ENCODE results near the gene TTBK2. TPM values are rescaled to one million over a fixed set of nuclear protein-coding genes. Genes with fewer than 3 reads are reported as not detected.
A peak's percentile ranks its signal among the peaks of the same experiment; 100 is the strongest.

The TTBK2 gene
- total RNA-seq, 2 experiments from 2014 or later = 9.9 to 11.9 TPM

DNA sequence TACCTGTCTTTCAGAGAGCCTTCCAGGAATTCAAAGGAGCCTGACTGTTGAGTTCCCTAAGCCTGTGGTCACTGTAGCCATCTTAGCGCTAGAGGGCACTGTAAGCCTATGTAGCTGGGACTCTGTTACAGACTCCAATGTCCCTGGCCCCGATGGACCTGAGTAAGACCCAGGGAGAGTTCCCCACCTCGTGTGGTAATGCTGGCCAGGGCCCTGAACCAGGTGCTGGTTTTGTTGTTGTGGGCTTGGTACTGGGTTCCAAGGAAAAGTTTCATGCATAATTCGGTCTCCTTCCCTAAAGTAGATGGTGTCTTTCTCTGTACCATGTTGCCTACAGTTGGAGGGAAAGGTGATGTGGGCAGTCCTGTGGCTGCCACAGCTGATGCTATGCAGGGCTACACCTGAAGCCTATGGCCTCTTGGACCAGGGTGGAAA, 216.1 kb downstream of the TTBK2 start:
- Mint-ChIP-seq H3K27ac (no peak overlapping the region), H3K27me3 (no peaks in the 10 kb centered on the region), H3K36me3 (ENCODE audit: low read depth) (peaks cover 5% of the 10 kb centered on the region), H3K4me3 (no peak overlapping the region), H3K9me3 (no peaks in the 10 kb centered on the region), H3K4me1 (ENCODE audit: low read depth) (peaks cover 5% of the 10 kb centered on the region)
- TF ChIP-seq, protein P1, sequence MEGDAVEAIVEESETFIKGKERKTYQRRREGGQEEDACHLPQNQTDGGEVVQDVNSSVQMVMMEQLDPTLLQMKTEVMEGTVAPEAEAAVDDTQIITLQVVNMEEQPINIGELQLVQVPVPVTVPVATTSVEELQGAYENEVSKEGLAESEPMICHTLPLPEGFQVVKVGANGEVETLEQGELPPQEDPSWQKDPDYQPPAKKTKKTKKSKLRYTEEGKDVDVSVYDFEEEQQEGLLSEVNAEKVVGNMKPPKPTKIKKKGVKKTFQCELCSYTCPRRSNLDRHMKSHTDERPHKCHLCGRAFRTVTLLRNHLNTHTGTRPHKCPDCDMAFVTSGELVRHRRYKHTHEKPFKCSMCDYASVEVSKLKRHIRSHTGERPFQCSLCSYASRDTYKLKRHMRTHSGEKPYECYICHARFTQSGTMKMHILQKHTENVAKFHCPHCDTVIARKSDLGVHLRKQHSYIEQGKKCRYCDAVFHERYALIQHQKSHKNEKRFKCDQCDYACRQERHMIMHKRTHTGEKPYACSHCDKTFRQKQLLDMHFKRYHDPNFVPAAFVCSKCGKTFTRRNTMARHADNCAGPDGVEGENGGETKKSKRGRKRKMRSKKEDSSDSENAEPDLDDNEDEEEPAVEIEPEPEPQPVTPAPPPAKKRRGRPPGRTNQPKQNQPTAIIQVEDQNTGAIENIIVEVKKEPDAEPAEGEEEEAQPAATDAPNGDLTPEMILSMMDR (IDR thresholded peaks at IDR 0.05) = peak; percentile 79
- ChIA-PET POLR2A (interaction anchor here (0.5 kb wide), 1 partner anchor 20 kb away, joined by 3 read pairs; no protein-coding TSS in a partner anchor), CTCF (interaction anchor here (1.0 to 4.8 kb wide), 3 partner anchors 10 to 222 kb away, joined by 3 to 32 read pairs (median 5); no protein-coding TSS in a partner anchor)
- intact Hi-C loops (cut with micrococcal nuclease) = loop anchor here (5.0 kb wide), 1 partner anchor 223 kb away; no protein-coding TSS in a partner anchor
- DNase-seq (peak; percentile 76), ATAC-seq (peak; percentile 94)

DNA sequence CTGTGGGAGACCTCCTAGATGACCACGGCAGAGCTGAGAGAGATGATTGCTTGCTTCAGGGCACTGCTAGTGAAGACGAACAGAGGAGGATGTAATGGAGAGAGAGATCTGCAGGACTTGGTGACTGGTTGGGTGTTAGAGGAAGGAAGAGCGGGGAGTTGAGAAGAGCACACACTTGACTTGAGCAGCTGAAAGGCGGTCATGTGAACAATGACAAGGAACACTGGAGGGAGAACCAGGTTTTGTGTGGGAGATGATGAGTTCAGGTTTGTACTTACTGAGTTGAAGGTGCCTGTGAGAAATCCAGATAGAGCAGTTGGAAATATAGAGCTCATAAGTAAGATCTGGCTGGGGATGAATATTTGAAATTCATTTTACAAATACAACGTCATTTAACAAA, 224.0 kb downstream of the TTBK2 start:
- Mint-ChIP-seq H3K4me1 (ENCODE audit: low read depth) (peaks cover 1% of the 10 kb centered on the region), H3K36me3 (ENCODE audit: low read depth) (peaks cover 7% of the 10 kb centered on the region), H3K4me3 (no peak overlapping the region), H3K27me3 (no peaks in the 10 kb centered on the region), H3K9me3 (no peaks in the 10 kb centered on the region), H3K27ac (no peak overlapping the region)
- ATAC-seq (no peak), DNase-seq (no peak)
- CTCF ChIA-PET = no interaction called here
- TF ChIP-seq, protein P1 (IDR thresholded peaks at IDR 0.05) = no peak
- intact Hi-C loops (cut with micrococcal nuclease) = no loop called here
- POLR2A ChIA-PET = interaction anchor here (0.7 kb wide), 1 partner anchor 38 kb away, joined by 3 read pairs; no protein-coding TSS in a partner anchor

DNA sequence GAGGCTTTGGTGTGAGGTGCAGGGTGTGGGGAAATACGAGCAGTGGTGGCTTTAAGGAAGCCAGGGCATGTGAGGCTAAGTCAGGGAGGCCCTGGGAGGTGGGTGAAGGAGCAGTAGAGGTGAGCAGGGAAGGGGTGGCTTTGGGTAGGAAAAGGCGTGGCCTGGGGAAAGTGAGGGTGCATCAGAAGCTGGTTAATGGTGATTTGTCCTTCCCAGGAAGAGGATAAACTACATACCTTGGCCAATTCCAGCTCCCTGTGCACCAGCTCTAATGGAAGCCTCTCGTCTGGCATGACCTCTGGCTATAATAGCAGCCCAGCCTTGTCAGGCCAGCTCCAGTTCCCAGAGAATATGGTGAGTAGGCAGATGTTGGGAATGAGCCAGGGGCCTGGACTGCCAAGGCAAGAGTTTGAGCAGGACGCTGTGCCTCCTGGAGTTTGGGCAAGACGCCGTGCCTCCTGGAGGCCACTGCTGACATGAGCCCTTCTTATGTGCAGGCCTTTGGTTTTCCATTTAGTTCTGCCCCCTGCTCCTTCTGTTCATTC, 225.0 kb downstream of the TTBK2 start:
- POLR2A ChIA-PET = no interaction called here
- CTCF ChIA-PET = interaction anchor here (0.9 kb wide), 1 partner anchor 9 kb away, joined by 3 read pairs; no protein-coding TSS in a partner anchor
- H3K36me3 Mint-ChIP-seq (ENCODE audit: low read depth) = peaks cover 7% of the 10 kb centered on the region
- H3K9me3 Mint-ChIP-seq = no peaks in the 10 kb centered on the region
- H3K4me1 Mint-ChIP-seq (ENCODE audit: low read depth) = peaks cover 10% of the 10 kb centered on the region
- H3K4me3 Mint-ChIP-seq = no peak overlapping the region
- H3K27me3 Mint-ChIP-seq = no peaks in the 10 kb centered on the region
- DNase-seq = no peak
- TF ChIP-seq, protein P1 (IDR thresholded peaks at IDR 0.05) = no peak
- H3K27ac Mint-ChIP-seq = no peak overlapping the region
- no peak for ATAC-seq
- intact Hi-C loops (cut with micrococcal nuclease) = no loop called here

DNA sequence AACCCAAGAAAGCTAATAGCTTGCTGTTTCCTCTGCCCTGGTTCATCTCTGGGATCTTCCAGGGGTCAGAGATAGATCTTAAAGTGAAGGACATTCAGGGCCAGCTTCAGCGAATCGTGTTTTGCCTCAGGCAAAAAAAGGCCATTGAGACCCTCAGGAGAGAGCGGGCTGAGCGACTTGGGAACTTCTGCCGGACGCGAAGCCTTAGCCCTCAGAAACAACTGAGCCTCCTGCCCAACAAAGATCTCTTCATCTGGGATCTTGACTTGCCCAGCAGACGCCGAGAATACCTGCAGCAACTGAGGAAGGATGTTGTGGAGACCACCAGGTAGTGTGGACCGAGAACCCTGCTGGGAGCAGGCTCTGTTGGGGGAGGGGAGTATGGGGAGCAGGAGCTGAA, 226.2 kb downstream of the TTBK2 start:
- TF ChIP-seq, protein P1 (IDR thresholded peaks at IDR 0.05) = no peak
- H3K27ac Mint-ChIP-seq = no peak overlapping the region
- CTCF ChIA-PET = interaction anchor here (0.6 to 0.9 kb wide), 2 partner anchors 10 to 153 kb away, joined by 3 read pairs; no protein-coding TSS in a partner anchor

DNA sequence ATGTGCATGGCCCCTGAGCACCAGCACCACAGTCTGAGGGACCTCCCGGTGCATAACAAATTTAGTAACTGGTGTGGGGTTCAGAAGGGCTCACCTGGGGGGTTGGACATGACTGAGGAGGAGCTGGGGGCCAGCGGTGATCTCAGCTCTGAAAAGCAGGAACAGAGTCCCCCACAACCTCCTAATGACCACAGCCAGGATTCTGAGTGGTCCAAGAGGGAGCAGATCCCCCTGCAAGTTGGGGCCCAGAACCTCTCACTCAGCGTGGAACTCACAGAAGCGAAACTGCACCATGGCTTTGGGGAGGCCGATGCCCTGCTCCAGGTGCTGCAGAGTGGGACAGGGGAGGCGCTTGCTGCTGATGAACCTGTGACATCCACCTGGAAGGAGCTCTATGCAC, 226.6 kb downstream of the TTBK2 start:
- DNase-seq (no peak), ATAC-seq (no peak)
- Mint-ChIP-seq H3K27ac (no peak overlapping the region), H3K4me1 (ENCODE audit: low read depth) (peaks cover 13% of the 10 kb centered on the region), H3K36me3 (ENCODE audit: low read depth) (peaks cover 3% of the 10 kb centered on the region), H3K4me3 (no peak overlapping the region), H3K9me3 (no peaks in the 10 kb centered on the region), H3K27me3 (no peaks in the 10 kb centered on the region)
- CTCF ChIA-PET = interaction anchor here (0.6 kb wide), 1 partner anchor 153 kb away, joined by 3 read pairs; no protein-coding TSS in a partner anchor
- POLR2A ChIA-PET = no interaction called here
- TF ChIP-seq, protein P1 (IDR thresholded peaks at IDR 0.05) = no peak
- intact Hi-C loops (cut with micrococcal nuclease) = no loop called here

More for the DNA sequence above, 226.2 kb downstream of the TTBK2 start:
- Mint-ChIP-seq H3K4me3 (no peak overlapping the region), H3K27me3 (no peaks in the 10 kb centered on the region), H3K4me1 (ENCODE audit: low read depth) (peaks cover 13% of the 10 kb centered on the region), H3K36me3 (ENCODE audit: low read depth) (peaks cover 4% of the 10 kb centered on the region), H3K9me3 (no peaks in the 10 kb centered on the region)
- intact Hi-C loops (cut with micrococcal nuclease) = no loop called here
- POLR2A ChIA-PET = no interaction called here
- DNase-seq (no peak), ATAC-seq (no peak)
